Measurements from ENCODE around the gene KIAA0232. TPM values are rescaled to one million over a fixed set of nuclear protein-coding genes. Genes with fewer than 3 reads are reported as not detected.

Gene KIAA0232
- total RNA-seq, 4 donors from 2014 or later = 39.4 to 66.6 (median 47.1) TPM

DNA sequence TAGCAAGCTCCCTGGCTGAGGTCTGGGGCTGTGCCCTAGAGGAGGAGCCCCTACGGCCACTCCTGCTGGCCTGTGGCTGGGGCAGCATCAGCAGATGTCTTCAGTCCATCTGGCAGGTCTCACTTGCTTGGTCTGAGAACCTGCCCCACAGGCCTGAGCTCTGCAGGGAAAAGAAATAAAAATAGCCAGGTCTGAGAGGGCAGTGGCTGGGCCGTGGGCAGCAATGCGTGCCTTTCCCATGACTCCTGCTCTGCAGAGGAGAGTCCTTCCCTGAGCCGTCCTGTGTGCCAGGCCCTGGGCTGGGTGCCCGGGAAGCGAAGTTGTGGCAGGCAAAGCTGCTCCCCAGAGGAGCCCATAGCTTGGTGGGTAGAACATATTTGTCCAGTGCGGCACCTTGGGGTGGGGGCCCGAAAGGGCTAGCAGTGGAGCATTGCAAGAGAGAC is 11.3 kb upstream of the KIAA0232 start:
- no CpG with 5 or more reads among the region's 8 CpGs for WGBS, 2 donors (ENCODE audit: low coverage in 1 of 2)
- peaks cover 0 to 49% (median 0%) of the 10 kb centered on the region in 3 donors for H3K4me1 ChIP-seq

DNA sequence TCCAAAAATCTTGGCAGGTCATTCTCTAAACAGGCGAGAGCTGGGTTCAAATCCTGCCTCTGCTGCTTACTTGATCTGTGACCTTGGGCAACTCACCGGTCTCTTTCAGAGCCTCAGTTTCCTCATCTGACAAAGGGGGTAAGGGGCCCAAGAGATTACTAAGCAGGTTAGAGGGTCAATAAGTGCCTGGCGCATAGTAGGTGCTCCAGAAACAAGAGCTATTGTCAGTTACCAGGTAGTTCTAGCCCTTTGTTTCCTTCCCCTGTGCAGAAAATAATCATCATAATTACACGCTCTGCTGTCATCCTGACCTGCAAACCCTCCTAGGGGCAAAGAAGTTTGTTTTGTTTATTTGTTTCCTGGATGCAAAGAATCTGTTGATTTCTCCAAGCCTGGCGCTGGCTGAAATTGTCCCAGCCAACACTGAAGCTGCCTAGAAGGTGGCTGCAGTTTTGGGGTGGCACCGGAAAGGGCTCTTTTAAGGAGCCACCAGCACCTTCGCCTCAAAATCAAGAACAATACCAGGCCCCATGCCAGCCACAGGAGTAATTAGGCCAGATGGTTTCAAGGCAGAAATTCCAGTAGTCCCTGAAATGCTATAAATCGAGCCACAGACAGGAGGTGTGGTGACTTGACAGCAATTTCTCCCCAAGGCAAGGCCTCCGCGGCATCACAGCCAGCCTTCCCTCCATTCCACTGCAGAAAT is 10.2 kb upstream of the KIAA0232 start:
- no peak for ATAC-seq
- WGBS, 2 donors (ENCODE audit: low coverage in 1 of 2) = 56 to 85% methylated on average over 5 of the region's 10 CpGs
- no peaks in the 10 kb centered on the region for H3K9me3 ChIP-seq
- H3K4me1 ChIP-seq = peaks cover 0 to 47% (median 0%) of the 10 kb centered on the region in 3 donors
- H3K27ac ChIP-seq = no peak overlapping the region
- peaks cover 7% of the 10 kb centered on the region for H3K27me3 ChIP-seq
- no peak for TF ChIP-seq POLR2AphosphoS5 (IDR thresholded peaks at IDR 0.05)
- H3K4me3 ChIP-seq = no peak overlapping the region
- no peaks in the 10 kb centered on the region for H3K36me3 ChIP-seq

More for the DNA sequence above, 11.3 kb upstream of the KIAA0232 start:
- H3K36me3 ChIP-seq = no peaks in the 10 kb centered on the region
- TF ChIP-seq EP300 (IDR thresholded peaks at IDR 0.05) = no peak
- no peak for TF ChIP-seq POLR2AphosphoS5 (IDR thresholded peaks at IDR 0.05)
- TF ChIP-seq, protein P1, sequence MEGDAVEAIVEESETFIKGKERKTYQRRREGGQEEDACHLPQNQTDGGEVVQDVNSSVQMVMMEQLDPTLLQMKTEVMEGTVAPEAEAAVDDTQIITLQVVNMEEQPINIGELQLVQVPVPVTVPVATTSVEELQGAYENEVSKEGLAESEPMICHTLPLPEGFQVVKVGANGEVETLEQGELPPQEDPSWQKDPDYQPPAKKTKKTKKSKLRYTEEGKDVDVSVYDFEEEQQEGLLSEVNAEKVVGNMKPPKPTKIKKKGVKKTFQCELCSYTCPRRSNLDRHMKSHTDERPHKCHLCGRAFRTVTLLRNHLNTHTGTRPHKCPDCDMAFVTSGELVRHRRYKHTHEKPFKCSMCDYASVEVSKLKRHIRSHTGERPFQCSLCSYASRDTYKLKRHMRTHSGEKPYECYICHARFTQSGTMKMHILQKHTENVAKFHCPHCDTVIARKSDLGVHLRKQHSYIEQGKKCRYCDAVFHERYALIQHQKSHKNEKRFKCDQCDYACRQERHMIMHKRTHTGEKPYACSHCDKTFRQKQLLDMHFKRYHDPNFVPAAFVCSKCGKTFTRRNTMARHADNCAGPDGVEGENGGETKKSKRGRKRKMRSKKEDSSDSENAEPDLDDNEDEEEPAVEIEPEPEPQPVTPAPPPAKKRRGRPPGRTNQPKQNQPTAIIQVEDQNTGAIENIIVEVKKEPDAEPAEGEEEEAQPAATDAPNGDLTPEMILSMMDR (IDR thresholded peaks at IDR 0.05) = no peak
- TF ChIP-seq POLR2A (IDR thresholded peaks at IDR 0.05) = no peak
- peaks cover 5% of the 10 kb centered on the region for H3K27me3 ChIP-seq
- ATAC-seq = peak; percentile 64
- H3K4me3 ChIP-seq = no peak overlapping the region
- peak overlapping the region in 3 of 4 donors; percentile 18 to 64 (median 48) for H3K27ac ChIP-seq
- H3K9me3 ChIP-seq = no peaks in the 10 kb centered on the region

DNA sequence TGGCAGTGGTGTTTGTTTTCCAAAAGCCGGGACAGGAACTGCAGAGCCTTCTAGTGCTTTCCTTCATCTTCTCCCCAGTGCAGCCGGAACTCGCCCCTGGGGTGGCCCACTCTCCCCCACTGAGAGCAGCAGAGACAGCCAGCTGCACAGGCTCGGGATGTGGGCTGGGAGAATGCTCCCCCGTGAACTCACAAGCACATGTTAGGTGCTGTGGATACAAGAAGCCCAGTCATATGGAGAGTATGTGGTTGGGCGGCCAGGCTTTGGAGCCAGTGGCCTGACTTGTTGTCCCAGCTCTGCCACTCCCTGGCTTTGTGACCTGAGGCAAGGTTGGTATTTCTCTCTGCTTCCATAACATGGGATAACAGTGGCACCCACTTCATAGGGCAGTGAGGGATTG is 9.4 kb upstream of the KIAA0232 start:
- no peak overlapping the region for H3K4me3 ChIP-seq
- H3K4me1 ChIP-seq = peaks cover 0 to 40% (median 0%) of the 10 kb centered on the region in 3 donors
- peaks cover 7% of the 10 kb centered on the region for H3K27me3 ChIP-seq
- TF ChIP-seq POLR2AphosphoS5 (IDR thresholded peaks at IDR 0.05) (no peak), POLR2A (IDR thresholded peaks at IDR 0.05) (no peak), EP300 (IDR thresholded peaks at IDR 0.05) (no peak)
- TF ChIP-seq, protein P1 (IDR thresholded peaks at IDR 0.05) = no peak
- no peak for ATAC-seq
- H3K27ac ChIP-seq = no peak overlapping the region
- WGBS, 2 donors (ENCODE audit: low coverage in 1 of 2) = 66 to 100% methylated on average over 3 to 5 of the region's 6 CpGs
- no peaks in the 10 kb centered on the region for H3K36me3 ChIP-seq
- no peaks in the 10 kb centered on the region for H3K9me3 ChIP-seq

DNA sequence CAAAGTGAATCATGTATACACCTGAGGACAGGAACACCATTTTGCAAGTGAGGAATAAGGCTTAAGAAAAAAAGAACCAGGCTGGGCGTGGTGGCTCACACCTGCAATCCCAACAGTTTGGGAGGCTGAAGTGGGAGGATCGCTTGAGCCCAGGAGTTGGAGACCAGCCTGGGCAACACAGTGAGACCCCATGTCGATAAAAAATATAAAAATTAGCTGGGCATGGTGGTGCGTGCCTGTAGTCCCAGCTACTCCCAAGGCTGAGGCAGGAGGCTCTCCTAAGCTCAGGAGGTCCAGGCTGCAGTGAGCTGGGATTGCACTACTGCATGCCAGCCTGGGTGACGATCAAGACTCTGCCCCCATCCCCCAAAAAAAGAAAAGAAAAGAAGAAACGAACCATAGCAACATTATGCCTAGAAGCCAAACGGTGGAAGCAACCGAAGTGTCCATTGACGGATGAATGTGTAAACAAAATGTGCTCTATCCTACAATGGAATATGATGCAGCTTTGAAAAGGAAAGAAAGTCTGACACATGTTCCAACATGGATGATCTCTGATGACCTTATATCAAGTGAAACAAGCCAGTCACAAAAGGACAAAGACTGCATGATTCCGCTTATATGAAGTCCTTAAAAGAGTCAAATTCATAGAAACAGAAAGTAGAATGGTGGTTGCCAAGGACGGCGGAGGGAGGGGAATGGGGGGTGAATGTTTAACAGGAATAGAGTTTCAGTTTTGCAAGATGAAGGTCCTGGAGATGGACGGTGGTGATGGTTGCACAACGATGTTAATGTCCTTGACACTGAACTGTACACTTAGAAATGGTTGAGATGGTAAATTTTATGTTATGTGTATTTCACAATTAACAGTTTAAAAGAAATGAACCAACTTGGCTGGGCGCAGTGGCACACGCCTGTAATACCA is 8.6 kb upstream of the KIAA0232 start:
- no peak for ATAC-seq
- Histone ChIP-seq H3K9me3 (no peaks in the 10 kb centered on the region), H3K4me1 (peaks cover 0 to 32% (median 0%) of the 10 kb centered on the region in 3 donors), H3K4me3 (no peak overlapping the region), H3K36me3 (no peaks in the 10 kb centered on the region), H3K27me3 (peaks cover 7% of the 10 kb centered on the region), H3K27ac (no peak overlapping the region)
- WGBS, 2 donors (ENCODE audit: low coverage in 1 of 2) = 84 to 93% methylated on average over 15 of the region's 16 CpGs
- no peak for TF ChIP-seq POLR2A (IDR thresholded peaks at IDR 0.05)
- TF ChIP-seq, protein P1 (IDR thresholded peaks at IDR 0.05) = no peak
- TF ChIP-seq EP300 (IDR thresholded peaks at IDR 0.05) = no peak
- TF ChIP-seq POLR2AphosphoS5 (IDR thresholded peaks at IDR 0.05) = no peak

DNA sequence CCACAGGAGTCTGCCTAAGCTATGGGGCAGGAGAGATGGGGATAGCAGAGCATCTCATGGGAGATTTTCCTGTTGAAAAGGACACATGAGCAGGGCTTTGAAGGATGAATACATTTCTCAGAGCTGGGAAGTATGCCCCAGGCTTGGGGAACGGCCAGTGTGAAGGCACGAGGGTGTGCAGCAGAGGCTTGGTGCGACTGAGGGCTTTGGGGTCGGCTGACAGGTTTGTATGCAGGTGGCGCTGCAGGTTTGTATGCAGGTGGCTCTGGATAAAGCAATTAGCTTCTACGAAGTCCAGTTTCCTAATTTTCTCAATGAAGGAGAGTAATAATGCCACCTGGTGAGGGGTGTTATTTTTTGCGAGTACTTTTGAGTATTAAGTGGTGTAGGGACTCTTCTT is 6.8 kb upstream of the KIAA0232 start:
- TF ChIP-seq, protein P1 (IDR thresholded peaks at IDR 0.05) = no peak
- TF ChIP-seq EP300 (IDR thresholded peaks at IDR 0.05) (no peak), POLR2AphosphoS5 (IDR thresholded peaks at IDR 0.05) (no peak), POLR2A (IDR thresholded peaks at IDR 0.05) (no peak)
- H3K9me3 ChIP-seq = no peaks in the 10 kb centered on the region
- peaks cover 7% of the 10 kb centered on the region for H3K27me3 ChIP-seq
- no peaks in the 10 kb centered on the region for H3K36me3 ChIP-seq
- no peak overlapping the region for H3K4me3 ChIP-seq
- H3K4me1 ChIP-seq = peaks cover 0 to 25% (median 0%) of the 10 kb centered on the region in 3 donors
- WGBS, 2 donors (ENCODE audit: low coverage in 1 of 2) = 62 to 100% methylated on average over 1 to 7 of the region's 7 CpGs
- H3K27ac ChIP-seq = no peak overlapping the region
- ATAC-seq = no peak

Measured in gastroesophageal sphincter (tissue), 4 donors.